GM18909 (cell line): Measurements from ENCODE around the gene DAZAP1.
"Not testable (repeated sequence)": the region's sequence is repeated elsewhere in the genome, so short reads cannot be mapped to it uniquely, and the experiment has no call there.

ENCODE experiments used
- ATAC-seq: cut with Tn5 transposase; IDR thresholded peaks from one replicate; pipeline ENCODE4 v1.9.1; 2021; ENCODE audit warnings: mild to moderate bottlenecking; ENCODE audit not compliant: unreplicated experiment, poor library complexity

DAZAP1 gene

DNA sequence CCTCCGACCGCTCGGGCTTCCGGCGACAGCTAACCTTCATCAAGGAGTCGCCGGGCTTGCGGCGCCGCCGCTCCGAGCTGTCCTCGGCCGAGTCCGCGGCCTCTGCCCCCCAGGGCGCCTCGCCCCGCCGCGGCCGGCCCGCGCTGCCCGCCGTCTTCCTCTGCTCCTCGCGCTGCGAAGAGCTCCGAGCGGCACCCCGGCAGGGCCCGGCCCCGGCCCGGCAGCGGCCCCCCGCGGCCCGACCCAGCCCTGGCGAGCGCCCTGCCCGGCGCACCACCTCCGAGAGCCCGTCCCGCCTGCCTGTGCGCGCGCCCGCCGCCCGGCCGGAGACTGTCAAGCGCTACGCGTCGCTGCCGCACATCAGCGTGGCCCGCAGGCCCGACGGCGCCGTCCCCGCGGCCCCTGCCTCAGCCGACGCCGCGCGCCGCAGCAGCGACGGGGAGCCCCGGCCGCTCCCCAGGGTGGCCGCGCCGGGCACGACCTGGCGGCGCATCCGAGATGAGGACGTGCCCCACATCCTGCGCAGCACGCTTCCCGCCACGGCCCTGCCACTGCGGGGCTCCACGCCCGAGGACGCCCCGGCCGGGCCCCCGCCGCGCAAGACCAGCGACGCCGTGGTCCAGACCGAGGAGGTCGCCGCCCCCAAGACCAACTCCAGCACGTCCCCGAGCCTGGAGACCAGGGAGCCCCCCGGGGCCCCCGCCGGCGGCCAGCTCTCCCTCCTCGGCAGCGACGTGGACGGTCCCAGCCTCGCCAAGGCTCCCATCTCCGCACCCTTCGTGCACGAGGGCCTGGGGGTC is 62.1 kb downstream of the DAZAP1 start:
- ATAC-seq = no peak

DNA sequence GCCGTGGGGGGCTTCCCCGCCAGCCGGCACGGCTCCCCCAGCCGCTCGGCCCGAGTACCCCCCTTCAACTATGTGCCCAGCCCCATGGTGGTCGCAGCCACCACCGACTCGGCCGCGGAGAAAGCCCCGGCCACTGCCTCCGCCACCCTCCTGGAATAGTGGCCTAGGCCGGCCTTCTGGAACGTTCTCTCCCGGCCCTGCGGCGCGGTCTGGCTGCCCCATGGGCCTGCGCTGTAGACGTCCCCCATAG is 62.6 kb downstream of the DAZAP1 start:
- no peak for ATAC-seq

DNA sequence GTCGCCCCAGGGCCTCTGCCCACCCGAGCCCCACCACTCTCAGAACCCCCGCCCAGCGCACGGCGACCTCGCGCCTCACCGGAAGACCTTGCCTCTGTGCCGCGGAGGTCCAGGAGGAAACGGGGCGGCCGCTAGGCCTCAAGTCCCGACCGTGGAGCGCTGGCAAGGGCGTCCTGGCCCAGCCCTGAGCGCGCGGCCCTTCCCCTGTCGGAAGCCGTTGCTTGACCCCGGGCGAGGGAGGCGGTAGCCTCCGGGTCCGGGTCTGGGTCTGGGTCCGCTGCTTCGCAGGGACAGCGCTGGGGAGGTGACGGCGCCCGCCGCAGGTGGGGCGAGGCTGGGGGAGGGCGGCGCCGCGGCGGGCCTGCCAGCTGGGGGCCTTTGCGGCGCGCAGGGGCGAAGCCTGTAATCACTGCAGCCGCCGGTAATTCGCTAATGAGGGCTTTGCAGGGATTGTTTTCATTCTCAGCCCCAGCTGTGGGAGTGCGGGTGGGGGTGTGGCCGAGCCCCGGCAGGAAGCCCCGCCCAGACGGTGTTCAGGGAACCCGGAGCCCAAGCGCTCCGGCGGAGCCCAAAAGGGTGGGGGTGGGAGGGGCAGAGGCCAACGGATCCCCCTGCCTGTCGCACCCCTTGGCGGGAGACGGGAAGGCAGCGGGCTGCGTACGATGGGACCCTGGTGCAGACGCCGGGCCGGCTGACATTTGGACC is 63.1 kb downstream of the DAZAP1 start:
- no peak for ATAC-seq

DNA sequence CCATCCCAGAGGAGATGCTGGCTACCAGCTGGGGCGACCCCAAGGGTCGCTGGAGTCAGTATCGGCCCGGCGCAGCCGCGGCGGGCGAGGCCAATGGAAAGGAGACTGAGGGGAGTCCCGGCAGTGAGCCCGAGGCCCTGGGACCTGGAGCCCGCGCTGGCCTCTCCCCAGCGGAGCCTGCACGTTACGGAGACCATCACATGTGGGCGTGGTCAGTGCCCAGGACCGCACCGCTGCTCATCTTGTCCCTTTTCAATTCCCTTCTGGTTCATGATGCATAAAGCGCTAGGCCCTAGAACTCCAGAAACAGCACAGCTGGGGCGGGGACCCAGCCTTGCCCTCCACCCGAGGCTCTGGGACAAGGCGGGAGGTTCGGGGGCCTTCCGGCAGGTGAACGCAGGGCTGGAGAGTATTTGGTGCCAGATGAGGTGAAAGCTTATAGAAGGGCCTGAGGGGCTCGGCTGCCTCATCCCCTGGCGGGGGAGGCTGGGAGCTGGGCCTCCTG is 63.7 kb downstream of the DAZAP1 start:
- no peak for ATAC-seq

DNA sequence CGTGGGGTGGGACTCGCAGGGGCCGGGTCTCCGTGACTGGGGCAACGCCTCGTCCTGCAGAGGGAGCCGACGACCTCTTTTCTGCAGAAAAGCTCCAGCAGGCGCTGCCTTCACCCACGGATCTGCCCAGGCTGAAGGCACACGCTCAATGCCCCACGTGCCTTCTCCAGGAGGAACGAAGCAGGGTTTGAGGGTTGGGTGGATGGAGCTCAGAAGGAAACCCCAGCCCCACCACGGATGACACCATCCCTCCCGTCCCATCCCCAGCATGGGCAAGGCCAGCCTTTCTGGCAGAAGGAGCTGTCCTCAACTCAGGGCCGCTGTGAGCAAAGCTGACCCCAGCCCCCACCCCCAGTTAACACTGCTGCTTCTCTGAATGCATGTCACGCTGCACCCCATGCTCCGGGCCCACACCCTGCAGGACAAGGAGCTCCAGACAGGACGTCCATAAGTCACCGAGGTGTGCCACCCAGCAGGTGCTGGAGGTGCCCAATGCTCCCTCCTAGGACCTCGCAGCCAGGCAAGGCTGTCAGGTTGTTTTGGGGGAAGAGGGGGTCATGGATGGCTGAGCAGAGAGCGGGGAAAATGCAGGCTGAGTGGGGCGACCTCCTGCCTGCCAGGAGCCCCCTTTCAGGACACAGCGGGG is 64.3 kb downstream of the DAZAP1 start:
- ATAC-seq = no peak

DNA sequence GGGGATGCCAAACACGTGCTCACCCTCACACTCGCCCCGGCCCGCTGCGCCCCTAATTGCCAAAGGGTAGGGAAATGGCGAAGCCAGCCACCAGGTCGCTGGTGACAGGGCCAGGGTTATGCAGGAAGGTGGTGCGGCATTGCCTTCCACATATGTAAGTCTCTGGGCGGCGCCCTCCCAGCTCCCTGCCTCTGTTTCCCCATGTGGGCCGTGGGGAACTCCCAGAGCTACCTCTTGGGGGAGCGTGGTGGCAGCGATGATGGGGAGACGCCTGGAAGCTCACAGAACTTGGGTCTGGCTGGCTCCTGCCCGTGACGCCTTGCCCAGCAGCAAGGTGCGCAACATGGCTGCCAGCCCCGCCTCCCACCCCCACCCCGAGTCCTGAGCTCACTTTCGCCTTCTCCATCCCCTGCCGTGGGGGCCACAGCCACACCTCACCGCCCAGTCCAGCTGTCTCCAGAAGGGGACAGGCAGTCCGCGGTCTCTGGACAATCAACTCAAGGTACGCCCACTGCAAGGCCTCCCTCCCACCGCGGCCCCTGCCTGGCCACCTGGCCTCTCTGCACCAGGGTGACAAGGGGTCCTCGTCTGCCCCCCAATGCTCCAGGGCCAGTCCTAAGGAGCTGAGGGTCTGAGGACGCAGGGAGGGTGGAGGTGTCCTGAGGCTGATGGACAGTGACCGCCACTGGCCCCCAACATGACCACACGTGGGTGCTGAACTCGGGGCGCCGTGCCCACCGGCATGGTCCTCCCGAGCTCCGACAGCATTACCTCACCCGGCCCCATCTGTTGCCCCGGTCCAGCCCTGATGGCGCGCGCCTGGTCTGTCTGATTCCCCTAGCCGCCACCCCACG is 65.1 kb downstream of the DAZAP1 start:
- ATAC-seq = no peak

DNA sequence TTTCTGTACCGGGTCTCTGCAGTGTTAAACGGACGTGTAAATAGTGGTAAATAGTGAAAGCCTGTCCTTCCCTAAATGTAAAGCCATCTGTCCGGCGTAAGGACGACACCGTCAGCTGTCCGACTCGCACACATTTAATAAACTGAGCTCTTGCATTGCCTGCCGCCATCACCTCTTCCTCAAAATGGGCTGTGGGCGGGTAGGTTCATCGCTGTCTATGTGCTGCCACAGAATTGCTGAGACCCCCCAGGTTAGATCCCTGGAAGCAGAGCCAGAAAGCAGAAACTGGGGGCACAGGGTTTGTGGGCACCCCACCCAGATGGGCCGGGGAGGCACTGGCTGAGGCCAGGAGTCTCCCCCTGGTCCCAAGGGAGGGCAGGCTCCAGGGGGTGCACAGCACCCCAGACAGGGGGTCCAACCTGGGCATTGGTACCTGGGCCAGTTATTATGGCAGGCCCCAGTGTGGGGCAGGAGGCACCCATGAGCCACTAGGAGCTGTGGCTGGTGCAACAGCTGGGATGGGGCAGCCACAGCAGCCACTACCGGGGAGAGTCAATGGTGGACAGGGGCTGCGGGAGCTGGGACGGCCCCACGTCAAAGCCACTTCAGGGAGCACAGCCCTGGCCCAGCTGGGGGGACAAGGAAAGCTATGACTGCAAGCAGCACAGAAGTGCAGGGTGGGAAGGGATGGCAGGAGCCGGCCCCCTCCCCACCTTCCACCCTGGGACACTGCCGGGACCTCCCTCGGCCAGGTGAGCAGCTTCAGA is 65.9 kb downstream of the DAZAP1 start:
- no peak for ATAC-seq

DNA sequence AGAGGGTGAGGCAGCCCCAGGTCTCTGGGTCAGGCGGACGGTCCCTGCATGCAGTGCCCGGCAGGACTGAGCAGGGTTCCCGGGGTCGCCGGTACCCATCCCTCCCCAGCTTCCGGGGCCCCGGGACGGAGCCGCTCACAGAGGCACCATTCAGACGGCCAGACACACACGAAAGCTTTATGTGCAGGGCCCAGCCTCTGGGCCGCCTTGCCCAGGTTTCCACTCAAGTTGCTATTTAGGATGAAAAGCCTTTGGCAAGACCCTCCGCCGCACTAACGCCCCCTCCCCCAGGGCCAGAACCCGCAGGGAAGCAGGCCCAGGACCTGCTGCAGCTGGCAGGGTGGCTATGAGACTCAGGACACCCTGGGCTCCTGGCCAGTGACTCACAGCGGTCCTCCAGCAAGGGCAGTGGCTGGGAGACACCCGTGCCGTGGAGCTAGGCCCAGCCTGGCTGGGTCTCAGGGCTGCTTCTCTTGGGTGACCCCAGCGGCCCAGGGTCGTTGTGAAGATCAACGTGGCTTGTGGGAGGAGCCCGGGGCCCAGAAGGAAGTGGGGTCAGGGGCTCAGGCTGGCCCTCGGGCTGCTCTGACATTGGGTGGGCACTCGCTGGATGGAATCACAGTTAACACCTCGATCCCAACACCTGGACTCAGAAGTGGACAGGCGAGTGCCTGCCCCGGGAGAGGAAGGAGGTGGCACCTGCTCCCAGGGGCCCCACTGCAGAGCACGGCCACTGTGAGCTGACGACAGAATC is 66.8 kb downstream of the DAZAP1 start:
- no peak for ATAC-seq

DNA sequence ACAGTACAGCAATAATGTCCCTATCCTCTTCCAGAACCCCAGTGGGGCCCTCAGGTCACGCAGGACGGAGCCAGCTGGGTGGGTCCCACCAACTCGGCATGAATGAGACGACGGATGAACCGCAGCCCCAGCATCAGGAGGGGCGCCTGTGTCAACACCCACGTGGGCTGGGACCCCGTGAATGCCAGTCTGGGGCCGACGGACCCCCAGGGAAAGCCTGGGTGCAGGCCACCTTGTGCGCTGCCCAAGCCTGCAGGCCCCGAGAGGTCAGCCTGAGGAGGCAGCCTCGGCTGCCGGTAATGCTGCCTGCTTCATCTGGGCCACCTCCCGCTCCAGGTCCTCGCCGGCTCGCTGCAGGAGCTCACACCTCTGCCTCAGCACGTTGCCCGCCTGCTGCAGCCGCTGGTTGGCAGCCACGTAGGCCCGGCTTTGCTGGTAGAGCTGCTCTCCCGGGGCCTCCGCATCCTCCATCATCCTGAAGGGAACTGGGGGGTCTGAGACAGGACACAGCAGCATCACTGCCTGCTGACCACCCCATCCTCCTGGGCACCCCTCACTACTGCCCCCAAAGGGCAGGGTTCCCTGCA is 67.5 kb downstream of the DAZAP1 start:
- ATAC-seq = no peak

DNA sequence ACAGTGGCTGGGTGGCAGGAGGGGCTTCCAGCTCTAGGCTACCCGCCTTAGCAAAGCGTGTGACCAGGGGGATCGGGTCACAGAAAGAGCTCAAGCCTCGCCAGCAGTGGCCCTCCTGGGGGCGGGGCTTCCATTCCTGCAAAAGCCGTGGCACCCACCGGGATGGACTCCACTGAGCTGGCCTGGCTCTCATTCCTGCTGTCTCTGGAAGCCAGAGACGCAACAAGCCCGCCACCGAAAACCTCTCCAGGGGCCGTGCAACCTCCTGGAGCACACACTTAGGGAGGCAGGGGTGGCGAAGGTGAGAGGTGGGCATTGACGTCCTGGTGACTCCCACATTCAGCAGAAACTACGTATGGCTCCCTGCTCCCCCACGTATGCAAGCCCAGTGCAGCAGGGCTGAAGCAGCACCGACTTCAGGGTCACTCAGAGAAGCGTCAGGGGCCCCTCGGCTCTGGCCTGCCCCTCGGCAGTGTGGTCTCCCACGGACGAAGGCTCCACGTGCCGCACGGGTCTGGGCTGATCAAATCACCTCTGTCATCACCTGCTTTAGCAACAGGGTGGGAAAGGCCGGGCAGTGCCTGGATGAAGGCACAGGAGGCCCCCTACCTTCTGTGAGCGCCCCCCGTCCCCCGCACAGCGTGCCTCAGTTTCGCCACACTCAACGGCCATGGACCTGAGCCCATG is 68.5 kb downstream of the DAZAP1 start:
- no peak for ATAC-seq

DNA sequence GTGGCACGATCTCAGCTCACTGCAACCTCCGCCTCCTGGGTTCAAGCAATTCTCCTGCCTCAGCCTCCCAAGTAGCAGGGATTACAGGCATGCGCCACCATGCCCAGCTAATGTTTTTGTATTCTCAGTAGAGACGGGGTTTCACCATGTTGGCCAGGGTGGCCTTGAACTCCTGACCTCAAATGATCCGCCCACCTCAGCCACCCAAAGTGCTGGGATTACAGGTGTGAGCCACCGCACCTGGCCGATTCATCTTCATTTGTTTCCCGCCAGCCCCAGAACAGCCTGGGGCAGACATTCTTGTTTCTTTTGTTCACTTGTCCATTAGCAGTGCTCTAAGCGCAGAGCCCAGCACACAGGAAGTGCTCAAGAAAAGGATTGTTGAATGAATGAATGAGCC is 69.7 kb downstream of the DAZAP1 start:
- not testable (repeated sequence) for ATAC-seq

DNA sequence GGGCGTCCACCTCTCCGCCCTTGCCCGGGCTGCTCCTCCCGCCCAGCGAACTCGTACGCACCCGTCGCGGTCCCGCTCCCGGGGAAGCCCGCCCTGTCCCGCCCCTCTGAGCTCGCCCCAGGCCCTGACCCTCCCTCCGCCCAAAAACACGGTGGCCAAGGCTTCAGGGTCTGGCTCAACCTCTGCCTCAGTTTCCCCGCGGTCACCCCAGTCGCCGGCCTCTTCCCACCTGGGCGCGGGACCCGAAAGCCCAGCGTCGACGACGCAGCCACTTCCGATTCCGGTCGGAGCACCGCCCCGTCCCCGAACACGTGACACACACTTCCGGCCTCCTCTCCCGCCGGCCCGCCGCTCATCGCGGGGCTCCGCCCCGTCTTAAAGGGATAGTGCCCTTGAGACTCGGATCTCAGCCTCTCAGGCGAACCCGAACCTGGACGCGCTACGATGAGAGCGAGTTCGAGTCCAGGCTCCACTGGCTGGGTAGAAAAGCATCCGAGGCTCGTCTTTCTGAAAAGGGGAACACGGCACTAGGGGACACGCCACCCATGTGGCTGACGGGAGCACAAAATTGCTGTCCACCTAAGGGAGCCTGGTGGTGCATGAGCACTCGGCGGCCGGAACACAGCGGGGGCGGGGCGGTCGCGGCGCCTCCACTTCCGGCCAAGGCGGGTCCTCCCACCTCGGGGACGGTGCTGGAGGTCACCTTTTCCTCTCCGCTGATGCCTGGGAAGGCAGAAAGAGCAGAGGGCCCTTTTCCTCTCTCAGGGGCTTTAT is 71.7 kb downstream of the DAZAP1 start, which contains the start of gene C19orf25:
TSS of gene C19orf25 (minus strand) at position 282 of the 774 bp plus-strand sequence. CDS start 312 bp downstream, outside the sequence.
- ATAC-seq = peak; percentile 87

DNA sequence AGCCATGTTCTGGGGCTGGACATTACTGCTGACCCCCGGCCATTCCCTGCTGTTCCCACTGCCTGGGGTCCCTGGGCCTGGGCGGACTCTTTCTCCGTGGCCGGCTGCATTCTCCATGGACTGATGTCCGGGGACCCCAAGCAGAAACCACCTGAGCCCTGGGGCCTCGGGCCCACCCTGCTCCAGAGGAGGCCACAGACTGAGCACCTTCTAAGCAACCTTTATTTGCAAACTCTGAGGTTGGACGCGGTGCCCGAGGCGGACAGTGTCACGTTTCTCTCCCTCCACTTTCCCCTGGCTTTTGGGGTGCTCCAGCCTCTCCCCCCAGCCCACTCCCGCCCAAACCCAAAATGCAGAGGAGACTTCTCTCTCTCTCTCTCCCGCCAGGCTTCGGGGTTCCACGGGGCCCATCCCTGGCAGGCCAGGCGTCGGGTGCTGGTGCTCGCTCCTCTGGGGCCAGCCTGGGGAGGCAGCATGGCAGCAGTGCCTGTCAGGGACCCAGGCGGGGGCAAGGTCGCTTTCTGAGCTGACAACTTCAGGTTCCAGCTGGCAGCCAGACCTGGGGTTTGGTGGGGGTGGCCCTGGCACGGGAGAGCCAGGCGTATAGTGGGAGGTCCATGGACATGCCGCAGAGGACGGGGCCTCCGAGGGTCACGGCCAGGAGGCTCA is 74.0 kb downstream of the DAZAP1 start:
- ATAC-seq = no peak

DNA sequence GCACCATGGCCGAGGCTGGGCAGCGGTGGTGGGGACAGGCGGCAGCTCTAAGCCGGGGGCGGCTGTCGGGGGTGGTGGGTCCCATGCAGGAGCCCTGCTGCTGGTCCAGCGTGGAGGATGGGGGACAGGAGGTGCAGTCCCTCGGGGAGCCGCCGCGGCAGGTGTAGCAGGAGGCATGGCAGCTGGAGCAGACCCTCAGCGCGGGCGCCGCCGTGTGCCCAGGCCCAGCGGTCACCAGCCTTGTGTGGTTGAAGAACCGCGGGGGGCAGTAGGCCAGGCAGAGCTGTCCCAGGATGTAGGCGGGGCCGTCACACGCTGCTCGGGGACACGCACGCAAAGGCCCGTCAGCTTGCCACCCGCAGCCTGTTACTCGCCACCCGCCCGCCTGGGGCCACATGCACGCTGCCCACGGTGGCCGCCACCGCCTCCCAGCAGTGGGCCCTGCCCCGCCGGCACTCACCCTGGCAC is 74.5 kb downstream of the DAZAP1 start:
- no peak for ATAC-seq

DNA sequence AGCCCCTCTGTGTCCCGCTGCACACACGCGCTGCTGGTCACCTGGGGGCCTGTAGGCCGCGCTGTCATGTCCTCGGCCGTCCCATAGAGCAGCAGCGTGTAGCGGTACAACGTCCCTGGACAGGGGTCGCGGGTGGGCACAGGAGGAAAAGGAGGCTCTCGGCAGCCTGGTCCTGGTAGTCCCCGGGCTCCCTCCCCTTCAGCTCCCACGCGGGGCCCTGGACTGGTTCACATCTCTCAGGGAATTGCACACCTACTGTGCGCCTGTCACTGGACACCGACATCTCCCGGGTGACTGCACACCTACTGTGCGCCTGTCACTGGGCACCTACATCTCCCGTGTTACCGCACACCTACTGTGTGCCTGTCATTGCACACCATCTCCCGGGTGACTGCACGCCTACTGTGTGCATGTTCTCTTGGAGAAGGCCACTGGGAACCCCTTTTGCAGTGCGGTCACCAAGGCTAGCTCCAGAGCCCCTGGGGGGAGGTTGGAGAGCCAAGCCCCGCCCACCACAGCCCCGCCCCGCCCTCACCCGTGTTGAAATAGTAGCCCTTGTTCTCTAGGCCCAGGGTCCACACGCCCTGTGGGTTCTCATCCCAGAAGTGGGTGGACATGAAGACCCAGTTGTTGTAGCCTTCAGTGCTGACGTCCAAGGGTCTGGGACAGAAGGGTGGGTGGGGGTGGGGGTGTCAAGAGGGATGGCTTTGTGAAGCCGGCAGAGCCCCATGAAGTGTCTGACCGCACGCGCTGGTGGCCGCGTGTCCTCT is 75.2 kb downstream of the DAZAP1 start:
- ATAC-seq = no peak
